Upper lobe of right lung (tissue), 1 donor: Measurements from ENCODE around the gene FYN. TPM values are rescaled to one million over a fixed set of nuclear protein-coding genes. Genes with fewer than 3 reads are reported as not detected.

Source experiments
- ATAC-seq: fragments of 200-7000 bp; cut with Tn5 transposase; one replicate; pipeline ENCODE4 v1.9.1; 2020; ENCODE audit warnings: mild to moderate bottlenecking, moderate library complexity
- DNase-seq: peaks from one replicate; pipeline ENCODE4 v3.0.0-alpha.2; 2020
- H3K27ac ChIP-seq: fragments of 200-600 bp; one replicate; pipeline ENCODE4 v1.8.0; 2022
- H3K27me3 ChIP-seq: fragments of 200-600 bp; one replicate; pipeline ENCODE4 v1.8.0; 2022; ENCODE audit warnings: mild to moderate bottlenecking
- H3K36me3 ChIP-seq: fragments of 200-600 bp; one replicate; pipeline ENCODE4 v1.8.0; 2022
- H3K4me1 ChIP-seq: fragments of 200-600 bp; one replicate; pipeline ENCODE4 v1.8.0; 2022
- H3K4me3 ChIP-seq: fragments of 200-600 bp; one replicate; pipeline ENCODE4 v1.8.0; 2022; ENCODE audit warnings: mild to moderate bottlenecking
- H3K9me3 ChIP-seq: fragments of 200-600 bp; one replicate; pipeline ENCODE4 v1.8.0; 2022
- intact Hi-C: fragments of 100-400 bp; cut with DNase I; formaldehyde crosslinking; loops from one replicate; pipeline ENCODE4 v1.11.0; 2022
- total RNA-seq: library from RNA; stranded (reverse); fragmentation: NEBNext Ultra II Directional; extraction: Animal tissue kit (Norgen Biotek cat#: 25700); gene quantifications from one replicate; pipeline ENCODE4 v1.2.1, GENCODE V29; 2021
- TF ChIP-seq, protein P1 (sequence below): fragments of 200-600 bp; IDR thresholded peaks from one replicate; pipeline ENCODE4 v1.8.0; 2022; ENCODE audit warnings: antibody characterized with exemption
- donor health status: DM: no; HTN: yes; CAD: no; lungs with severe emphysema.

Gene FYN
- total RNA-seq, 1 donor from 2014 or later, result 115 TPM

DNA sequence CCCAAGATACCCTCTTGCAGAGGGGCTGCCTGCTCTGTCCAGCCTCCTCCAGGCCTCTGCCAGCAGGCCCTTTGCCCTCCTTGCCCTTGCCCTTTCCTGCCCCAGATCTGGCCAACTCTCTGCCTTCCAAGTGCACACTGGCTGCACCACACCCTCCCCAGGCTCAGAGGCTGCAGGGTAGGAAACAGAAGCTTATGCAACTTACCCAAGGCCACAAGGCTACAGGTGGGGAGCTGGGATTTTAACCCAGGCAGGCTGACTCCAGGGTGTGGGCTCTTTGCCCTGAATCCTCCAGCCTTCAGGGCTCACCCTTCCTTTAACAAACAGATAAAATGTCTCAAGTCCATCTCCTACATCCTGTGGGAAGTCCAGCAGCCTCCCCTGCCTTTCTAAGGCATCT lies 253.1 kb downstream of the FYN start:
- DNase-seq, result no peak
- intact Hi-C loops, result no loop called here
- no peak overlapping the region for H3K27ac ChIP-seq
- peaks cover 18% of the 10 kb centered on the region for H3K4me1 ChIP-seq
- ATAC-seq, result peak; percentile 27
- no peaks in the 10 kb centered on the region for H3K9me3 ChIP-seq
- TF ChIP-seq, protein P1, sequence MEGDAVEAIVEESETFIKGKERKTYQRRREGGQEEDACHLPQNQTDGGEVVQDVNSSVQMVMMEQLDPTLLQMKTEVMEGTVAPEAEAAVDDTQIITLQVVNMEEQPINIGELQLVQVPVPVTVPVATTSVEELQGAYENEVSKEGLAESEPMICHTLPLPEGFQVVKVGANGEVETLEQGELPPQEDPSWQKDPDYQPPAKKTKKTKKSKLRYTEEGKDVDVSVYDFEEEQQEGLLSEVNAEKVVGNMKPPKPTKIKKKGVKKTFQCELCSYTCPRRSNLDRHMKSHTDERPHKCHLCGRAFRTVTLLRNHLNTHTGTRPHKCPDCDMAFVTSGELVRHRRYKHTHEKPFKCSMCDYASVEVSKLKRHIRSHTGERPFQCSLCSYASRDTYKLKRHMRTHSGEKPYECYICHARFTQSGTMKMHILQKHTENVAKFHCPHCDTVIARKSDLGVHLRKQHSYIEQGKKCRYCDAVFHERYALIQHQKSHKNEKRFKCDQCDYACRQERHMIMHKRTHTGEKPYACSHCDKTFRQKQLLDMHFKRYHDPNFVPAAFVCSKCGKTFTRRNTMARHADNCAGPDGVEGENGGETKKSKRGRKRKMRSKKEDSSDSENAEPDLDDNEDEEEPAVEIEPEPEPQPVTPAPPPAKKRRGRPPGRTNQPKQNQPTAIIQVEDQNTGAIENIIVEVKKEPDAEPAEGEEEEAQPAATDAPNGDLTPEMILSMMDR, result no peak
- no peaks in the 10 kb centered on the region for H3K27me3 ChIP-seq
- no peak overlapping the region for H3K4me3 ChIP-seq
- no peaks in the 10 kb centered on the region for H3K36me3 ChIP-seq

DNA sequence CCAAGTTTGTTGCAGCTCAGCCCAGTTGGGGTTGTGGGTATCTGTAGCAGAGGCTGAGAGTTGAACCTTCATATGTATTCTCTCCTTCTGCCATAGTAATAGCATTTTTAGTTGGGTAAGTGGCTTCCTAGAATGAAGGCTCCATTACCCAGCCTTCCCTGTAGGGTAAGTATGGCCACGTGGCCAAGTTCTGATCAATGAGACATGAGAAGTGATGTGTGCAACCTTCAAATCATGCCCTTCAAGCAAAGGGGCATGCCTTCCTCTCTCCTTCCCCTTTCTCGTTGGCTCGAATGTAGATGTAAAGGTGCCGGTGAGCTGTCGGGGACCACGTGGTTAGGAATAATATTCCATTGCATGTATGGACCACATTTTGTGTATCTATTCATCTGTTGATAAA lies 254.8 kb downstream of the FYN start:
- TF ChIP-seq, protein P1, result no peak
- H3K4me3 ChIP-seq, result no peak overlapping the region
- H3K4me1 ChIP-seq, result peaks cover 14% of the 10 kb centered on the region
- intact Hi-C loops, result no loop called here
- ATAC-seq (no peak), DNase-seq (no peak)
- no peaks in the 10 kb centered on the region for H3K36me3 ChIP-seq
- no peaks in the 10 kb centered on the region for H3K27me3 ChIP-seq
- H3K9me3 ChIP-seq, result no peaks in the 10 kb centered on the region
- no peak overlapping the region for H3K27ac ChIP-seq

DNA sequence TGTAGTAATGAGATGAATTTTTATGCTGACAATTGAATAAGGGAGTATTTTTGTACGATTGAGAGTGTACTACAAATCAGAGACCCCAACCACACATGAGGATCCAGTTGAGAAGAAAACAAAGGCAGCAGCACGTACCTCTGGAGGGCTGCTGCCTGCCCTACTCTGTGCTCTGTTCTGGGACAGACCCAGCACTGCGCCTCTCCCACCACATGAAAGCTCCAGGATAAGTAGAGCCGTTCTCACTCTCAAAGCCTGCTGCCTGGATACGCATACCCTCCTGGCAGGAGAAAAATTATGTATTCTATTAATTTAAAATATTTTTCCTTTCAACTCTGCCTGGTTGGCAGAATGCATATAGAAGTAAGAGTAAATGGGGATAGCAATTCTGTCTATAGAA lies 256.1 kb downstream of the FYN start:
- H3K27ac ChIP-seq, result no peak overlapping the region

DNA sequence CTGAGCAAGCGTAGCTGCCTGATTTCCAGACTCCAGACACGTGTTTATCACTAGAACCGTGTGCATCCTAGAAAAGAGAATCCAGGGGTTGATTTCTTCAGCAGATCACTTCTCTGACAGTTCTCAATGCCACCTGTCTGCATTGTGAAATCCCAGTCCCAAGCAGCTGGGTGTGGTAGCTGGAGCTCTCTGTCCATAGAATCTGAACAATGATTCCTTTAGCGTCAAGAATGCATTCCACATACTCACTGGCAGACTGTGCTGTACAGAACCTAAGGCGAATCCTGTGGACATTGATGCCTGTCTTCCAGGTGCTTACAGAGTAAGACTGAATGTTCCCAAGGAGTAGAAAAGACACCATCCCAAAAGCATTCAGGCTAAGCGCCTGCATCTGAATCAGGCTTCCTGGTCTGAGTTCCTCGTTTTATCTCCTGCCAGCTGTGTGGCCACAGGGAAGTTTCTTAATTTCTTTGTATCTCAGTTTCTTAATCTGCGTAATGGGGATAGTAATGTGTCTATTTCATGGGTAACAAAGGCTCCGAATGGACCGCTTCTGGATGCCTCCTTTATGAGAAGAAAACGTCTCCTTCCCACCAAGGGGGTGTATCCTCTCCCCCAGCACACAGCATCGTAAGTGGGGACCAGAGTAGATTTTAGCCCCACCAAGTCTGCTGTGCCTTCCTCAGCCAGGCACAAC lies 257.2 kb downstream of the FYN start:
- Histone ChIP-seq H3K4me3 (no peak overlapping the region), H3K27me3 (no peaks in the 10 kb centered on the region), H3K27ac (no peak overlapping the region), H3K9me3 (no peaks in the 10 kb centered on the region), H3K4me1 (peaks cover 11% of the 10 kb centered on the region), H3K36me3 (no peaks in the 10 kb centered on the region)
- intact Hi-C loops, result no loop called here
- TF ChIP-seq, protein P1, result no peak
- ATAC-seq (no peak), DNase-seq (no peak)

More for the DNA sequence above, 256.1 kb downstream of the FYN start:
- no peaks in the 10 kb centered on the region for H3K27me3 ChIP-seq
- peaks cover 11% of the 10 kb centered on the region for H3K4me1 ChIP-seq
- H3K9me3 ChIP-seq, result no peaks in the 10 kb centered on the region
- TF ChIP-seq, protein P1, result no peak
- no peak for DNase-seq
- H3K4me3 ChIP-seq, result no peak overlapping the region
- no peak for ATAC-seq
- intact Hi-C loops, result no loop called here
- H3K36me3 ChIP-seq, result no peaks in the 10 kb centered on the region

DNA sequence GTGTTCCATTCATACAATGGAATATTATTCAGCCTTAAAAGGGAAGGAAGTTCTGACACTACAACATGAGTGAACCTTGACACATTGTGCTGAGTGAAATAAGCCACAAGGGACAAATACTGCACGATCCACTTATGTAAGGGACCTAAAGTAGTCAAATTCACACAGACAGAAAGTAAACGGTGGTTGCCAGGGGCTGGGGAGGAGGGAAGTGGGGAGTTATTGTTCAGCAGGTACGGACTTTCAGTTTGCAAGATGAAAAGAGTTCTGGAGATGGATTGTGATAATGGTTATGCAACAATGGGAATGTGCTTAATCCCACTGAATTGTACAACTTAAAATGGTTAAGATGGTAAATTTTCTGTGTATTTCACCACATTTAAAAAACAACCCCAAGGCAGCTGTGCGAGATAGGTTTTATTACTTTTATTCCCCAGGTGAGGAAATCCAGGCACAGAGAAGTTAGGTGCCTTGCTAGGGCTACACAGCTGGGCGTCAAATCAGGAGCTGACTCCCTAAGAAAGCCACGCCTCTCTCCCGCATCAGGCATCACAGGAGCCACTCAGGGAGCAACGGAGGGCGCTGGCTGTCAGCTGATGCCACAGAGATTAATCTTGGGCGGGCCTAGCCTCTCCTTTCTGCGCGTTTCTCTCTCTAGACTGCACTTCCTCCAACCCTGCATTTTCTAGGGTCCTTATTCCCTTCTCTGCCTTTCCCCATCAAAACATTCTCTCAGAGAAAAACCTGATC lies 258.2 kb downstream of the FYN start:
- H3K9me3 ChIP-seq, result no peaks in the 10 kb centered on the region
- TF ChIP-seq, protein P1, result no peak
- peak; percentile 74 for DNase-seq
- H3K4me3 ChIP-seq, result no peak overlapping the region
- no peaks in the 10 kb centered on the region for H3K27me3 ChIP-seq
- intact Hi-C loops, result no loop called here
- H3K36me3 ChIP-seq, result no peaks in the 10 kb centered on the region
- no peak overlapping the region for H3K27ac ChIP-seq
- H3K4me1 ChIP-seq, result peaks cover 11% of the 10 kb centered on the region
- ATAC-seq, result peak; percentile 79
